NAMALWA (cell line): ENCODE measurements around the gene HEPACAM2.

Experiments
- DNase-seq: peaks from one replicate; pipeline ENCODE4 v3.0.0-alpha.2; 2015; ENCODE audit warnings: low spot score

The HEPACAM2 gene

GRCh38 chr7:93202594-93203250, 23.5 kb downstream of the HEPACAM2 start:
- DNase-seq: no peak

GRCh38 chr7:93198472-93198871, 27.8 kb downstream of the HEPACAM2 start:
- no peak for DNase-seq

- DNase-seq: no peak
Measured at GRCh38 chr7:93196336-93196735, 29.9 kb downstream of the HEPACAM2 start.

GRCh38 chr7:93194386-93194785, 31.9 kb downstream of the HEPACAM2 start:
- no peak for DNase-seq

GRCh38 chr7:93188870-93189634, 37.2 kb downstream of the HEPACAM2 start:
- no peak for DNase-seq

DNA sequence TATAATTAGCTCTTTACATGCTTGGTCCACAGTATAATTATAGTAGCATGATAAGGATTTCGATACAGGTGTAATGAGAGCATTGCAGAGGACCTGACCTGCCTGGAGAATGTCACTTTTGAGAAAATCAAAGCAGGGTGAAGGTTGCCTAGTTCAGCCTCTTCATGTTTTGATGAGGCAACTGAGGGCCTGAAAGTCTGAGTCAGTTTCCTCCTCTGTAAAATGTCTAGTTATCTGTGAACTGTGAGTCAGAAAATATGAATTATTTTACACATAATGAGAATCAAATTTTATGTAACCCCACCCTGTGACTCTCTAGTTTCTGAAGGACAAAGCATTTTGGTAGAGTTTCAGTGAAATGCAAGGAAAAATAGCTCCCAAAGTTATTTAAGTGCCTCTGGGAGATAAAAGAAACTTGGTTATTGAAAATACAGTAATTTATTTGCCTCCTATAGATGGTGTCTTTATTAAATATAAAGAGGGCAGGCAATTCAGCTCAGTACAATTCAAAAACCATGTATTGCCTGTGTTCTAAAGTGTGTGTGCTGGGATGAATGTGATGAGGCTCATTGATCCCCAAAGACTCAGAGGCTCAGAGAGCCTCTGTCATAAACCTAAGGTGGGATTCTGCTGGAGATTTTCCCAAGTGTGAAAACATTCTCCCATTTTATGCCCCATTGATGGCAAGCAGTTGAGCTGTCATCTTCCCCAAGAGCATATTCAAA, 40.8 kb downstream of the HEPACAM2 start:
- no peak for DNase-seq

DNA sequence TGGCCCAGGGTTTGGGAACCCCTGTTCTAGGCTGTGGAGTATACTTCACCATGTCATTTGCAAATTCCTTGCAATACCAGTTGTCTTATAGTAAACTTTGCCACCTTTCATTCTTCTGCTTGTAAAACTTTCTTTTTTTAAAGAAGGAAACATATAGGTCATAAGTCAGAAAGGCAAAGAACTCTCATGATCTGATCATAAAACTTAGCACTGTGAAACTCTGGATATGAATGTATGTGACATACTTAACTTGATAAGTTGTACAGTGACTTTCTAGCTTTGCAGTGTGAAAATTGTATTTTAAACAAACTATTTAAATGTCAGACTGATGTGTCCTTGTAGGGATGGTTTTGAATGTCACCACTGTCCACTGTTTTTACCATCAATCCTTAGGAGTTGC, 47.1 kb downstream of the HEPACAM2 start:
- DNase-seq: no peak

- peak; percentile 22 for DNase-seq
Measured at GRCh38 chr7:93178213-93178612, 48.1 kb downstream of the HEPACAM2 start.

GRCh38 chr7:93176992-93177580, 49.2 kb downstream of the HEPACAM2 start:
- no peak for DNase-seq

- no peak for DNase-seq
Measured at GRCh38 chr7:93175219-93175618, 51.0 kb downstream of the HEPACAM2 start.

- no peak for DNase-seq
Measured at GRCh38 chr7:93172683-93173082, 53.6 kb downstream of the HEPACAM2 start.

DNA sequence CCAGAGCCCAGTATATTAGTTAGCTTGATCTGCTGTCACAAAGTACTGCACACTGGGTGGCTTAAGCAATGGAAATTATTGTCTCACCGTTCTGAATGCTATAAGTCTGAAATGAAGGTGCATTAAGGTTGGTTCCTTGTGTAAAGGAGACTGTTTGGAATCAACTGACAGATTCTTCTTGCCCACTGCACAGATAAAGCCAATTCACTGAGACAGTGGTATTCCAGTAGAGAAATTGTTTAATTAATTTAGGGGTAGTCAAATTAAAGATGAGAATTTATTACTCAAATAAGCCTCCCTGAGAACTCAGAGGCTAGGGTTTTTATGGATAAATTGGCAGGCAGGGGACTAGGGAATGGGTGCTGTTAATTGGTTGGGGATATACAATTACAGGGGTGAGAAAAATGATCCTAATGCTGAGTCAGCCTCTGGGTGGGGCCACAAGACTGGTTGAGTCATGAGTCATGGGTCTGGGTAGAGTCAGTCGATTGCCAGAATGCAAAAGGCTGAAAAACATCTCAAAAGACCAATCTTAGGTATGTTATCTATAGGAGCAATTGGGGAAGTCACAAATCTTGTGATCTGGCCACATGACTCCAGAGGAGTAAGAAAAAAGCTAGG, 54.6 kb downstream of the HEPACAM2 start:
- DNase-seq: no peak

GRCh38 chr7:93165447-93165846, 60.8 kb downstream of the HEPACAM2 start:
- DNase-seq: peak; percentile 49

DNA sequence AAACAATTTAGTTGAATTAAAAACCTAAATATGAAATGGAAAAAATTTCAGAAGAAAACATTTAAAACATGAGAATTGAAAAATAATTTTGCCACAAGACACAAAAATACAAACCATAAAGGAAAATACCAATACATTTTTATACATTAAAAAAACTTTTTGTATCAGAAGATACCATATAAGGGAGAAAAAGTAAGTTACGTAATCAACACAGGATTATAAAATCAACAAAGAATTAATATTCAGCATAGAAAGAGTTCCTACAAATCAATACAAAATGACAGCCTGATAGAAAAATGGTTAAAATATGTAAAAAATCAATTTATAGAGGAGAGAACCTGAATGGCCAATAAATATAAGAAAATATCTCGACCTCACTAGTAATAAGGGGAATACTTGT, 61.5 kb downstream of the HEPACAM2 start:
- no peak for DNase-seq

DNA sequence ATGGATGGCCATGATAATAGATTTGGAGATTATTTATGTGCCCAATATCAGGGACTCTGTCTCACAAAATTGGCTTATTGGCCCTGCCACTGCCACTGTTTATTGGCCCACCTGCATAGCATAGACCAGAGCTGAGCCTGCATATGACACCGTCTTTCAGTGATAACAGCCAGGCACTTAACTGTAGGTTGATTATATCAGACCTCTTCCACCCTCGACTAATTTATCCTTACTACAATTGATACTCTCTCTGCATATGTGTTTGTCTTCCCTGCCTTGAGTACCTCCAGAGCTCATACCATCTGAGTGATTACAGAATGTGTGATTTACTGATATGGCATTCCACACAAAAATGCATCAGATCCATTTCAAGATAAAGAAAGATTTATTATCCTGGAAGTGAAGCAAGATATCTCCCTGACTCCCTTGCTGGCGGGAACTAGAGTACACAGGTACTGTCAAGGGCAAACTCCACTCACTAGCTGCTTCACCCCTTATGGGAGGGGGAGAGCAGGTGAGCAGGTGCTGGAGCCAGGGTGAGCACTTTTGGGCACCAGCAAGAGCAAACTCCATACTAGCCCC, 65.0 kb downstream of the HEPACAM2 start:
- no peak for DNase-seq

GRCh38 chr7:93160410-93160809, 65.9 kb downstream of the HEPACAM2 start:
- DNase-seq: no peak

DNA sequence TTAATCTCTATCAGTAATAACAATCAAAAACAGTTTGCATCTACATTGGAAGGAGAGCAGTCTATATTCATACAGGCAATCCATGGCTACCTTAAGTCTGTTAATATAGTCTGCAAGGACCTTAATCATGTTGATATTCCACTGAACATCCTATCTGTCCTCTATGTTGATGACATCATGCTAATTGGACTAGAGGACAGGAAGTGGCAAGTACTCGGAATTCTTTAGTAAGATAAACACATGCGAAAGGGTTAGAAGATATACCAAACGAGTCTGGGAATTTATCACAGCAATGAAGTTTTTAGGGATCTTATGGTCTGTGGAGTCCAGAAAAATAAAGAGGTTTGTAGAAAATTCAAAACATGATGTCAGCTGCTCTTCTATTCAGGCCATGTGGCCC, 66.8 kb downstream of the HEPACAM2 start:
- DNase-seq: no peak

DNA sequence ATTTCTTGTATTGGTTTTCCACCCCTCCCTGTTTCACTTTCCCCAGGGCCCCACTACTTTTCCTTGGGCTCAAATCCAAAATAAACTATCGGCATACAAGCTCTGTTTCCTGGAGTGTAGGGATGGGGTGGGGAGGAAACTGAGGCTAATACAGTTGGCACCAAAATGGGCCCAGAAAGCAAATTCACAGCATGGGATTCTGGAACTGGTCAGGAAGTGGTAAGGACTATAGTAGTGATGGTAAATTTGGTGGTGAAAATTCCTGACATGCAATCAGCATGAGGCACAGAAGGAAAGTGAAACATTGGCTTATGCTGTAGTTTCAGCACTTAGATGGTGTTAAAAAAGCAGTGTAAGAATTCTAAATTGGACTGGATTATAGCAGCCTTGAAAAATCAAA, 69.4 kb downstream of the HEPACAM2 start:
- DNase-seq: no peak

GRCh38 chr7:93150200-93150835, 76.0 kb downstream of the HEPACAM2 start:
- no peak for DNase-seq

DNA sequence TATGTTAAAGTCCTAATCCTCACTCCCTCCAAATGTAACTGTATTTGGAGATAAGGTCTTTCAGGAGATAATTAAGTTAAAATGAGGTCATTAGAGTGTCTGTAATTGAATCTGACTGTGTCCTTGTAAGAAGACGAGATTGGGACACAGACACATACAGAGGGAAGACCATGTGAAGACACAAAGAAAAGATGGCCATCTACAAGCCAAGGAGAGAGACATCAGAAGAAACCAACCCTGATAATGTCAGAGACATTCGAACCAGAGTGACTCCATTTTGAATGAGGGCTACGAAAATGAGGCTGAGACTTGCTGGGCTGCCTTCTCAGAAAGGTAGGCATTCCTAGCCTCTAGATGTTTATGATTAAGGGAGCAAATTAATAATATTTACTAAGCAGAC, 77.5 kb downstream of the HEPACAM2 start:
- DNase-seq: no peak

- peak; percentile 69 for DNase-seq
Measured at GRCh38 chr7:93148144-93148543, 78.1 kb downstream of the HEPACAM2 start, which contains the start of gene SAMD9L. SAMD9L (minus strand) TSS chr7:93148385; CDS start chr7:93135971, 12,414 bp downstream.
